ENCODE data around the gene TMEM134. TPM values are rescaled to one million over a fixed set of nuclear protein-coding genes. Genes with fewer than 3 reads are reported as not detected.
A peak's percentile ranks its signal among the peaks of the same experiment; 100 is the strongest.
"Not testable (repeated sequence)": the region's sequence is repeated elsewhere in the genome, so short reads cannot be mapped to it uniquely, and the experiment has no call there.

TMEM134 gene, protein sequence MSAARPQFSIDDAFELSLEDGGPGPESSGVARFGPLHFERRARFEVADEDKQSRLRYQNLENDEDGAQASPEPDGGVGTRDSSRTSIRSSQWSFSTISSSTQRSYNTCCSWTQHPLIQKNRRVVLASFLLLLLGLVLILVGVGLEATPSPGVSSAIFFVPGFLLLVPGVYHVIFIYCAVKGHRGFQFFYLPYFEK
- total RNA-seq: 10 to 100 TPM; 37.8 to 54.2 (median 42.3) TPM

- peak; percentile 90 to 94 for DNase-seq (ENCODE audit: low spot score in 2 of 2)
- Histone ChIP-seq H3K9me3 (no peaks in the 10 kb centered on the region), H3K27me3 (no peaks in the 10 kb centered on the region), H3K4me3 (peak within 1 kb of the TSS; percentile 76 to 85 (median 80)), H3K4me1 (peaks cover 5 to 8% of the 10 kb centered on the region in 2 donors), H3K36me3 (no peaks in the 10 kb centered on the region), H3K27ac (peak within 1 kb of the TSS; percentile 88 to 93)
- TF ChIP-seq CTCF (IDR thresholded peaks at IDR 0.05): peak in 2 of 3 donors; percentile 25 to 47
- peak; percentile 60 for TF ChIP-seq POLR2A (IDR thresholded peaks at IDR 0.05)
- peak; percentile 73 to 84 (median 81) for TF ChIP-seq POLR2AphosphoS5 (IDR thresholded peaks at IDR 0.05)
- intact Hi-C loops (cut with DNase I; ENCODE audit: low total_unique reads): no loop called here
Measured at GRCh38 chr11:67468759-67469507, at the start of gene TMEM134. TSS of gene TMEM134 (minus strand) at chr11:67469251. CDS start at chr11:67469192, 59 bp downstream.

GRCh38 chr11:67517784-67518552 lies 48.9 kb upstream of the TMEM134 start:
- TF ChIP-seq POLR2AphosphoS5 (IDR thresholded peaks at IDR 0.05) (no peak), CTCF (IDR thresholded peaks at IDR 0.05) (no peak), POLR2A (IDR thresholded peaks at IDR 0.05) (no peak)
- intact Hi-C loops (cut with DNase I; ENCODE audit: low total_unique reads): no loop called here
- Histone ChIP-seq H3K36me3 (no peaks in the 10 kb centered on the region), H3K4me3 (no peak overlapping the region), H3K9me3 (no peaks in the 10 kb centered on the region), H3K4me1 (no peaks in the 10 kb centered on the region), H3K27me3 (no peaks in the 10 kb centered on the region), H3K27ac (no peak overlapping the region)
- DNase-seq (ENCODE audit: low spot score in 2 of 2): no peak

- TF ChIP-seq POLR2AphosphoS5 (IDR thresholded peaks at IDR 0.05) (no peak), POLR2A (IDR thresholded peaks at IDR 0.05) (no peak), CTCF (IDR thresholded peaks at IDR 0.05) (no peak)
- DNase-seq (ENCODE audit: low spot score in 2 of 2): no peak
- no peaks in the 10 kb centered on the region for H3K36me3 ChIP-seq
Measured at GRCh38 chr11:67516806-67517205, 47.8 kb upstream of the TMEM134 start.

DNA sequence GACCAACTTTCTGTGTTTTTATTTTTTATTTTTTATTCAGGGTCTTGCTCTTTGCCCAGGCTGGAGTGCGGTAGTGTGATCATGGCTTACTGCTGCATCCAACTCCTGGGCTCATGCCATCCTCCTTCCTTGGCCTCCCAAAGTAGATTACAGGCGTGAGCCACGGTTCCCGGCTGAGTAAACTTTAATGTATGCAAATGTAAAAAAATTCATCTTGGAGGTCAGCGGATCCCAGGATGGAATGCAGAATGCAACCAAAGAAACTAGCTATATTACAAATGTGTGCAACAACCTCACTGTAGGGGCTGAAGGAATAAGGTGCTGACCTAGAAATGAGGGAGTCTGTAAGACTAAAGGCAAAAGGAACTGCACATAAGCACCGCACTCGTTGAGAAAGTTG lies 45.1 kb upstream of the TMEM134 start:
- intact Hi-C loops (cut with DNase I; ENCODE audit: low total_unique reads): no loop called here
- Histone ChIP-seq H3K36me3 (no peaks in the 10 kb centered on the region), H3K4me3 (no peak overlapping the region), H3K27me3 (no peaks in the 10 kb centered on the region), H3K4me1 (no peaks in the 10 kb centered on the region), H3K9me3 (no peaks in the 10 kb centered on the region), H3K27ac (no peak overlapping the region)
- TF ChIP-seq CTCF (IDR thresholded peaks at IDR 0.05) (no peak), POLR2A (IDR thresholded peaks at IDR 0.05) (no peak), POLR2AphosphoS5 (IDR thresholded peaks at IDR 0.05) (no peak)
- no peak for DNase-seq (ENCODE audit: low spot score in 2 of 2)

More at GRCh38 chr11:67516806-67517205, 47.8 kb upstream of the TMEM134 start:
- Histone ChIP-seq H3K4me1 (no peaks in the 10 kb centered on the region), H3K27ac (no peak overlapping the region), H3K9me3 (no peaks in the 10 kb centered on the region), H3K27me3 (no peaks in the 10 kb centered on the region), H3K4me3 (no peak overlapping the region)
- intact Hi-C loops (cut with DNase I; ENCODE audit: low total_unique reads): no loop called here

GRCh38 chr11:67511558-67511957 lies 42.5 kb upstream of the TMEM134 start:
- intact Hi-C loops (cut with DNase I; ENCODE audit: low total_unique reads): loop anchor here (2.0 kb wide), 1 partner anchor 39 kb away; no protein-coding TSS in a partner anchor
- not testable (repeated sequence) for H3K9me3 ChIP-seq; H3K36me3 ChIP-seq; DNase-seq (ENCODE audit: low spot score in 2 of 2); H3K4me3 ChIP-seq; H3K27me3 ChIP-seq; H3K27ac ChIP-seq
- H3K4me1 ChIP-seq: peaks cover 0 to 11% of the 10 kb centered on the region in 2 donors
